GM12891 (cell line): Measurements from ENCODE around the gene PPP1R8.

Source experiments
- DNase-seq: peaks from one replicate; pipeline ENCODE4 v3.0.0; 2011; ENCODE audit warnings: low spot score; ENCODE audit not compliant: insufficient read length
- FAIRE-seq: peaks from 2 replicates; lab custom pipeline; 2011; peaks lifted over from hg19 to GRCh38; lab: Jason Lieb, UNC
- PAX5 ChIP-seq: IDR thresholded peaks from 2 replicates; pipeline ENCODE4 v1.6.1; 2011; ENCODE audit warnings: low read length, moderate library complexity, mild to moderate bottlenecking; ENCODE audit not compliant: insufficient read depth, severe bottlenecking
- POLR2A ChIP-seq: IDR thresholded peaks from 2 replicates; pipeline ENCODE4 v1.6.1; 2011; ENCODE audit warnings: low read depth, low read length, control low read depth
- POLR2AphosphoS5 ChIP-seq: IDR thresholded peaks from 2 replicates; pipeline ENCODE4 v1.6.1; 2011; ENCODE audit warnings: low read depth, low read length, control low read depth
- POU2F2 ChIP-seq: IDR thresholded peaks from 2 replicates; pipeline ENCODE4 v1.6.1; 2011; ENCODE audit warnings: low read depth, mild to moderate bottlenecking, control low read depth, low read length, moderate library complexity
- SPI1 ChIP-seq: IDR thresholded peaks from 2 replicates; pipeline ENCODE4 v1.6.1; 2011; ENCODE audit warnings: low read depth, low read length, control low read depth
- TAF1 ChIP-seq: IDR thresholded peaks from 2 replicates; pipeline ENCODE4 v1.6.1; 2011; ENCODE audit warnings: low read depth, low read length, control low read depth

The PPP1R8 gene

GRCh38 chr1:27872059-27872801 lies 41.6 kb downstream of the PPP1R8 start, which contains the start of gene THEMIS2:
Gene THEMIS2 (plus strand): TSS chr1:27872544. CDS start chr1:27872572, 28 bp downstream.
- DNase-seq: peak; percentile 83
- FAIRE-seq: no peak
- TF ChIP-seq POLR2A (peak; percentile 54; the same call in 1 of the 2 replicates), POLR2AphosphoS5 (peak; percentile 68), TAF1 (peak; percentile 66; the same call in 1 of the 2 replicates), SPI1 (no peak), PAX5 (no peak), POU2F2 (no peak)

GRCh38 chr1:27872802-27873551 lies 42.4 kb downstream of the PPP1R8 start:
- DNase-seq: no peak
- TF ChIP-seq SPI1 (0 out of 2 replicates have a peak, but pooled peaks have one; percentile 9), TAF1 (no peak), POLR2AphosphoS5 (no peak)
- FAIRE-seq: peak; percentile 97

DNA sequence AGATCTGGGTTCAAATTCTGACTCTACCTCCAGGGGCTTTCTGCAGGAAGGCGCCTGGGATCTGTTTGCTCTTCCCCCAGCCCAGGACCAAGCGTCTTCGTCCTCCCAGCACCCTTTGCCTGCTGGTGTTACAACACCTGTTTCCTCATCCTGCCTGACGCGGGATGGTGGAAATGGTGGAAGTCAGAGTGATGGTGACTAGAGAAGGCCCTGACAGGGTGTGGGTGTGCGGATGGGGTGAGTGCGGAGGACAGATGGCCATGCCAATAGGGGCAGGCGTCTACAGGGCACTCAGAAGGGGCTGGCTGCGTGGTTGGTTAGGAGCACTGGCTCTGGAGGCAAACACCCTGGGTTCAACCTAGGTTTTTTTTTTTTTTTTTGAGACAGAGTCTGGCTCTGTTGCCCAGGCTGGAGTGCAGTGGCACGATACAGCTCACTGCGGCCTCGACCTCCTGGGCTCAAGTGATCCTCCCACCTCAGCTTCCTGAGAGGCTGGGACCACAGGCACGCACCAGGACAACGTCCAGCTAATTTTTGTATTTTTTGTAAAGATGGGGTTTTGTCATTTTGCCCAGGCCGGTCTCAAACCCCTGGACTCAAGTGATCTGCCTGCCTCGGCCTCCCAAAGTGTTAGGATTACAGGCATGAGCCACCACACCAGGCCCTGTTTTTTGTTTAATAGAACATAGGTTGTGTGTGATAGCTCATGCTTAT lies 43.2 kb downstream of the PPP1R8 start:
- no peak for TF ChIP-seq POU2F2
- TF ChIP-seq PAX5: no peak
- TF ChIP-seq POLR2AphosphoS5: no peak
- TF ChIP-seq SPI1: no peak
- no peak for TF ChIP-seq TAF1
- TF ChIP-seq POLR2A: no peak
- no peak for DNase-seq
- FAIRE-seq: peak; percentile 26

GRCh38 chr1:27876341-27877114 lies 45.9 kb downstream of the PPP1R8 start:
- FAIRE-seq (no peak), DNase-seq (no peak)
- TF ChIP-seq SPI1 (no peak), POU2F2 (no peak), POLR2A (no peak), POLR2AphosphoS5 (no peak), TAF1 (no peak), PAX5 (no peak)

DNA sequence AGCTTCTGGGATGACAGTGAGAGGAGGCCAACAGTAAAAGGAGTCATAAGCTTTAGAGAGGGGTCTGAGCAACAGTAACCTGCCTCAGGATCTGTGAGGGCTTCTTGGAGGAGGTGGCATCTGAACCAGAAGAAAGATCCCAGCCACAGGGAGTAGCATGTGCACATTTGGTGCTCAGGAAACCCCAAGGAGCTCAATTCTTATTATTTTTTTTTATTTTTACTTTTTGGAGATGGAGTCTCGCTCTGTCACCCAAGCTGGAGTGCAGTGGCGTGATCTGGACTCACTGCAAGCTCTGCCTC lies 46.5 kb downstream of the PPP1R8 start:
- TF ChIP-seq POLR2AphosphoS5: no peak
- no peak for TF ChIP-seq POLR2A

GRCh38 chr1:27878039-27878438 lies 47.5 kb downstream of the PPP1R8 start:
- DNase-seq (no peak), FAIRE-seq (no peak)

More for the DNA sequence above, 46.5 kb downstream of the PPP1R8 start:
- FAIRE-seq (no peak), DNase-seq (no peak)

GRCh38 chr1:27878787-27879335 lies 48.3 kb downstream of the PPP1R8 start:
- TF ChIP-seq POLR2A: 0 out of 2 replicates have a peak, but pooled peaks have one; percentile 16
- TF ChIP-seq POU2F2: no peak
- no peak for FAIRE-seq
- no peak for DNase-seq

More at GRCh38 chr1:27878039-27878438, 47.5 kb downstream of the PPP1R8 start:
- no peak for TF ChIP-seq PAX5
- no peak for TF ChIP-seq SPI1
- no peak for TF ChIP-seq POLR2AphosphoS5
- no peak for TF ChIP-seq POLR2A
- no peak for TF ChIP-seq TAF1
- no peak for TF ChIP-seq POU2F2

DNA sequence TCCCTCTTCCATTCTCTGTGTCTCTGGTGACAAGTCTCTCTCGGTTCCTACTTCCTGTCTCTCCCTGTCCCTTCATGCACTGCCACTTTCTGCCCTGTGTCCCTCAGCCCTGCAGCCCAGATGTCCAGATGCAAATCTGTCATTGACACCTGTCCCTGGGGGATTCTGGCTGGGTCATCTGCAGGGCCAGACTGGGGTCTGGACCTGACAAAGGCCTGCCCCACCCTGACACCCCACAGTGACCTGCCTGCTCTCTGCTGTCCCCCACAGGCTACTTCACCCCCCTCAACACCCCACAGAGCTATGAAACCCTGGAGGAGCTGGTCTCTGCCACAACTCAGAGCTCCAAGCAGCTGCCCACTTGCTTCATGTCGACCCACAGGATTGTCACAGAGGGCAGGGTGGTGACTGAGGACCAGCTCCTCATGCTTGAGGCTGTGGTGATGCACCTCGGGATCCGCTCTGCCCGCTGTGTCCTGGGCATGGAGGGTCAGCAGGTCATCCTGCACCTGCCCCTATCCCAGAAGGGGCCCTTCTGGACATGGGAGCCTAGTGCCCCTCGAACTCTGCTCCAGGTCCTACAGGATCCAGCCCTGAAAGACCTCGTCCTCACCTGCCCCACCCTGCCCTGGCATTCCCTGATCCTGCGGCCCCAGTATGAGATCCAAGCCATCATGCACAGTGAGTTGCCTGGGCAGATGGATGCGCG lies 48.9 kb downstream of the PPP1R8 start:
- DNase-seq: no peak
- no peak for TF ChIP-seq PAX5
- 0 out of 2 replicates have a peak, but pooled peaks have one; percentile 28 for TF ChIP-seq POLR2AphosphoS5
- TF ChIP-seq POU2F2: 0 out of 2 replicates have a peak, but pooled peaks have one; percentile 13
- TF ChIP-seq POLR2A: no peak; the same call in 1 of the 2 replicates
- no peak for FAIRE-seq
